Hepatocyte (in vitro differentiated cells): ENCODE data around the gene GDPD4. TPM values are rescaled to one million over a fixed set of nuclear protein-coding genes. Genes with fewer than 3 reads are reported as not detected.

Experiments
- DNase-seq: peaks from one replicate; pipeline ENCODE4 v3.0.0-alpha.2; 2016; ENCODE audit warnings: low spot score
- H2AFZ ChIP-seq: fragments of 200-600 bp; sonication (generic); 2 replicates; pipeline ENCODE4 v1.6.0; 2016; ENCODE audit warnings: antibody characterized with exemption, mild to moderate bottlenecking
- H3K27ac ChIP-seq: fragments of 200-600 bp; sonication (generic); 2 replicates; pipeline ENCODE4 v1.5.1; 2016; ENCODE audit warnings: mild to moderate bottlenecking
- H3K27me3 ChIP-seq: fragments of 200-600 bp; sonication (generic); 2 replicates; pipeline ENCODE4 v1.6.1; 2016
- H3K36me3 ChIP-seq: fragments of 200-600 bp; sonication (generic); replicated peaks from 2 replicates; pipeline ENCODE4 v1.5.1; 2016; ENCODE audit warnings: low read depth; ENCODE audit not compliant: insufficient read depth
- H3K4me1 ChIP-seq: fragments of 200-600 bp; sonication (generic); 2 replicates; pipeline ENCODE4 v1.5.1; 2016; ENCODE audit warnings: mild to moderate bottlenecking, moderate library complexity; ENCODE audit not compliant: insufficient read depth
- H3K4me2 ChIP-seq: fragments of 200-600 bp; sonication (generic); 2 replicates; pipeline ENCODE4 v1.6.0; 2016
- H3K4me3 ChIP-seq: fragments of 200-600 bp; sonication (generic); 2 replicates; pipeline ENCODE4 v1.5.1; 2016; ENCODE audit warnings: mild to moderate bottlenecking
- H3K79me2 ChIP-seq: fragments of 200-600 bp; sonication (generic); 2 replicates; pipeline ENCODE4 v1.6.0; 2017; ENCODE audit warnings: mild to moderate bottlenecking
- H3K9me2 ChIP-seq: fragments of 200-600 bp; sonication (generic); replicated peaks from 2 replicates; pipeline ENCODE4 v1.6.0; 2017; ENCODE audit warnings: mild to moderate bottlenecking; ENCODE audit not compliant: insufficient read depth
- H3K9me3 ChIP-seq: fragments of 200-600 bp; sonication (generic); 2 replicates; pipeline ENCODE4 v1.5.1; 2016; ENCODE audit warnings: low read depth, mild to moderate bottlenecking
- H4K20me1 ChIP-seq: fragments of 200-600 bp; sonication (generic); 2 replicates; pipeline ENCODE4 v1.6.0; 2016; ENCODE audit warnings: mild to moderate bottlenecking; ENCODE audit not compliant: insufficient read depth, poor library complexity, severe bottlenecking
- EZH2 ChIP-seq: fragments of 200-600 bp; sonication (generic); IDR thresholded peaks from 2 replicates; pipeline ENCODE4 v1.6.1; 2016; ENCODE audit warnings: antibody characterized with exemption, mild to moderate bottlenecking, borderline replicate concordance
- EZH2phosphoT487 ChIP-seq: fragments of 200-600 bp; sonication (generic); IDR thresholded peaks from one replicate; pipeline ENCODE4 v1.6.1; 2018; ENCODE audit warnings: antibody characterized with exemption, mild to moderate bottlenecking, low read depth, moderate library complexity; ENCODE audit not compliant: unreplicated experiment, severe bottlenecking
- WGBS: methylation state at CpG from one replicate; pipeline ENCODE4 v1.1.6; 2016; ENCODE audit warnings: low lambda C conversion rate; ENCODE audit errors: missing lambda C conversion rate; 5-methylcytosine and 5-hydroxymethylcytosine counted together
- polyA plus RNA-seq: library from polyadenylated mRNA; unstranded; fragments of >200 nt; fragmentation: Nextera tagmentation; extraction: Ambion mirVana; gene quantifications from 2 replicates; pipeline ENCODE4 v1.2.1, GENCODE V29; 2016
- total RNA-seq: library from RNA; depleted of rRNA; stranded (reverse); fragments of >200 nt; gene quantifications from 2 replicates; pipeline ENCODE4 v1.2.3, GENCODE V29; 2014
- TF ChIP-seq, protein P1 (sequence below): fragments of 200-600 bp; sonication (generic); IDR thresholded peaks from 2 replicates; pipeline ENCODE4 v1.5.1; 2016; ENCODE audit warnings: antibody characterized with exemption, mild to moderate bottlenecking; ENCODE audit not compliant: poor library complexity

The GDPD4 gene
- total and polyA plus RNA-seq, 2 experiments from 2014 or later, result 0.47 to 1.1 TPM

DNA sequence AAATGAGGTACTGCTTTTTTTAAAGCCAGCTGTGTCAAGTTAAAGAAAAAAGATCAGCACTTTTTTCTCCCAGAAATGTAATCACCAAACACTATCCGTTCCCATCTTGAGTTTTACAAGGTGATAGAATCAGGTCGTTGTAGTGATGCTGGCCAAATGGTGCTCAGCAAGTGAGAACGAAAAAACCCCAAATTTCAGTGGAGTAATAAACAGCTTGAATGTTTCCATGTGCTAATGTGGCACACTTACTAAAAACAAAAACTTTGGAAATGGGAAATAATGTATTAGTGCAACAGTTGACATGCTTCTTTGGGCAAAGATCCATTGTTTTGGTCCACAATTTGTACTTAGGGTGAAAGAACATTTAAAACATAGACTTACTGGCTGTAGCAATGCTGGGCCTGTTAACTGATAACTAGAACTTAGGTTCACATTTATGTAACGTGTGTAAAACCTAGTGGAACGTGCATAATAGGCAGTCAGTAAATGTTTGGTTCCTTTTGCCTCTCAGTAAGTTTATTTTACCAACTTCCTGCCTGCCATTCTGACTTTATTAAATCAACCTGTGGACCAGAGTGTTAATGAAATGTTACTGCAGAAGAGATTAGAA, 15.4 kb upstream of the GDPD4 start:
- Histone ChIP-seq H3K4me3 (no peak overlapping the region), H3K79me2 (no peaks in the 10 kb centered on the region), H3K27me3 (no peaks in the 10 kb centered on the region), H3K4me2 (no peak overlapping the region), H3K9me3 (no peaks in the 10 kb centered on the region), H3K9me2 (no peaks in the 10 kb centered on the region), H2AFZ (no peak overlapping the region), H4K20me1 (no peaks in the 10 kb centered on the region), H3K4me1 (no peaks in the 10 kb centered on the region), H3K36me3 (no peaks in the 10 kb centered on the region), H3K27ac (no peak overlapping the region)
- TF ChIP-seq, protein P1, sequence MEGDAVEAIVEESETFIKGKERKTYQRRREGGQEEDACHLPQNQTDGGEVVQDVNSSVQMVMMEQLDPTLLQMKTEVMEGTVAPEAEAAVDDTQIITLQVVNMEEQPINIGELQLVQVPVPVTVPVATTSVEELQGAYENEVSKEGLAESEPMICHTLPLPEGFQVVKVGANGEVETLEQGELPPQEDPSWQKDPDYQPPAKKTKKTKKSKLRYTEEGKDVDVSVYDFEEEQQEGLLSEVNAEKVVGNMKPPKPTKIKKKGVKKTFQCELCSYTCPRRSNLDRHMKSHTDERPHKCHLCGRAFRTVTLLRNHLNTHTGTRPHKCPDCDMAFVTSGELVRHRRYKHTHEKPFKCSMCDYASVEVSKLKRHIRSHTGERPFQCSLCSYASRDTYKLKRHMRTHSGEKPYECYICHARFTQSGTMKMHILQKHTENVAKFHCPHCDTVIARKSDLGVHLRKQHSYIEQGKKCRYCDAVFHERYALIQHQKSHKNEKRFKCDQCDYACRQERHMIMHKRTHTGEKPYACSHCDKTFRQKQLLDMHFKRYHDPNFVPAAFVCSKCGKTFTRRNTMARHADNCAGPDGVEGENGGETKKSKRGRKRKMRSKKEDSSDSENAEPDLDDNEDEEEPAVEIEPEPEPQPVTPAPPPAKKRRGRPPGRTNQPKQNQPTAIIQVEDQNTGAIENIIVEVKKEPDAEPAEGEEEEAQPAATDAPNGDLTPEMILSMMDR, result no peak
- TF ChIP-seq EZH2 (no peak), EZH2phosphoT487 (no peak)
- 40% methylated on average over 5 of the region's 5 CpGs for WGBS
- DNase-seq, result no peak

DNA sequence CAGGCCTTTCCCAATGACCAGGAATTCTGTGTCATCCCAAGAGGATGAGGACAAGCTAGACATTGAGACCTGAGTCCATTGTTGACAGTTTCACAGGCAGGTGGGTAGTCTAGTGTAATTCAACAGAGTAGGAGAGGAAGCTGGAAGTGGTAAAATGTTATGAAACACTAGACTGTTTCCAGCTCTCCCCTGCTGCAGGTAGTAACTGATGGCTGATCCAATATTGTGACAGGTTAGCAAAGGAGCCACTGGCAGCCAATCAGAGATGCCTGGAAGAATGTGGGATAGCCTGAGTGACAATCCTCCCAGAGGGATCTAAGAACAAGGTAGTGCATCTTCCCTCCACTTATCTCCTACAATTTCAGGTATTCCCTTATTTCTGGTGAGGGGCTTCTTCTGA, 10.6 kb upstream of the GDPD4 start:
- Histone ChIP-seq H3K27ac (no peak overlapping the region), H3K9me3 (no peaks in the 10 kb centered on the region), H3K4me3 (no peak overlapping the region), H3K4me2 (no peak overlapping the region), H3K9me2 (no peaks in the 10 kb centered on the region), H3K79me2 (no peaks in the 10 kb centered on the region), H3K4me1 (no peaks in the 10 kb centered on the region), H3K36me3 (no peaks in the 10 kb centered on the region), H3K27me3 (no peaks in the 10 kb centered on the region), H4K20me1 (no peaks in the 10 kb centered on the region), H2AFZ (no peak overlapping the region)
- TF ChIP-seq, protein P1, result no peak
- TF ChIP-seq EZH2 (no peak), EZH2phosphoT487 (no peak)
- no peak for DNase-seq

DNA sequence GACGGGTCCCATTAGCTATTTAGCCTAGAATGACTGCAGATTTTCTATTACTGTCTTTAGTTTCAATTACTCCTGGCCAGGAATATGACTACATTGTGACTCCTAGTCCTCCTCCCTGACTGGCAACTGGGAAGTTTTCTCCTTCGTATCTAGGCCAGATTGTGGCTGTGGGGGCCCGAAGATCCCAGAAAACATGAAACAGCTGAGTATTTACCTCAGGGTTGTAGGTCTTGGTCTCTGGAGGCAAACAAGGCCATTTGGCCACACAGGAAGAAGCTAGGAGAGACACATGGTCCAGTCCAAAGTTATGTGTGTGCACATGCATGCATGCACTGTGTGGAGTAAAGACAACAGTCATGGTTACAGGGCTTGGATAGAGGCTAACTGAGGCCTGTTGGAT, 10.2 kb upstream of the GDPD4 start:
- no peaks in the 10 kb centered on the region for H3K4me1 ChIP-seq
- no peaks in the 10 kb centered on the region for H4K20me1 ChIP-seq
- H3K4me3 ChIP-seq, result no peak overlapping the region
- 93% methylated on average over 3 of the region's 3 CpGs for WGBS
- no peaks in the 10 kb centered on the region for H3K36me3 ChIP-seq
- H2AFZ ChIP-seq, result no peak overlapping the region
- TF ChIP-seq EZH2phosphoT487 (no peak), EZH2 (no peak)
- TF ChIP-seq, protein P1, result no peak
- no peaks in the 10 kb centered on the region for H3K27me3 ChIP-seq
- no peaks in the 10 kb centered on the region for H3K9me2 ChIP-seq
- H3K27ac ChIP-seq, result no peak overlapping the region
- no peak overlapping the region for H3K4me2 ChIP-seq
- no peak for DNase-seq
- H3K9me3 ChIP-seq, result no peaks in the 10 kb centered on the region
- H3K79me2 ChIP-seq, result no peaks in the 10 kb centered on the region

DNA sequence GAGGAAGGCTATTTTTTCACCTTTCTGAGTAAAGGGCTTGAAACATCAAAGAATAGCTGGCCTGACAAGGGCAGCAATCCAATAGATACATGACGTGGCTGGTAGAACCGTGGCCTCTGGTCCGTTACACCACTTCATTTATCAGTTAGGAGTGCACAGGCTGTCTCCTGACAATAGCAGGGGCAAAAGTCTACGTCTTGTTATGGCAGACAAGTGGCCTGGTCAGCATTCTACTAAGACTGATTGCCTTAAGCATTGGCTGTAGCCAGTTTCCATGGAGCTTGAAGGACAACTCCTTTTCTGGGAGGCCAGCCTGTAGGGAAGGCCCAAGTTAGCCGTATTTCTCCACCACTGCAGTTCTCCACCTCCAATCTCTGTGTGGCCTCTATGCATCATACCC, 9.2 kb upstream of the GDPD4 start:
- Histone ChIP-seq H3K9me2 (no peaks in the 10 kb centered on the region), H3K27ac (no peak overlapping the region), H3K27me3 (no peaks in the 10 kb centered on the region), H3K9me3 (no peaks in the 10 kb centered on the region), H3K79me2 (no peaks in the 10 kb centered on the region), H3K4me2 (no peak overlapping the region), H2AFZ (no peak overlapping the region), H3K36me3 (no peaks in the 10 kb centered on the region), H3K4me3 (no peak overlapping the region), H4K20me1 (no peaks in the 10 kb centered on the region), H3K4me1 (no peaks in the 10 kb centered on the region)
- TF ChIP-seq, protein P1, result no peak
- TF ChIP-seq EZH2phosphoT487, result no peak
- TF ChIP-seq EZH2, result no peak
- WGBS, result 94% methylated on average over 5 of the region's 5 CpGs
- DNase-seq, result no peak
